Measurements from ENCODE around the gene HSFX4.
"Not testable (repeated sequence)": the region's sequence is repeated elsewhere in the genome, so short reads cannot be mapped to it uniquely, and the experiment has no call there.

HSFX4 gene

GRCh38 chrX:149929400-149929799 is at the start of gene HSFX4:
Gene HSFX4 (plus strand): TSS chrX:149929573. CDS start chrX:149929645, 72 bp downstream.
- not testable (repeated sequence) for DNase-seq

GRCh38 chrX:149881081-149881711 is 48.2 kb upstream of the HSFX4 start, which contains the start of gene MAGEA8:
Gene MAGEA8 (plus strand): TSS chrX:149881183. CDS start chrX:149884273, 3,090 bp downstream.
- no peak for DNase-seq

GRCh38 chrX:149890828-149891227 is 38.5 kb upstream of the HSFX4 start:
- DNase-seq, result not testable (repeated sequence)

- no peak for DNase-seq
Measured at GRCh38 chrX:149898554-149898953, 30.8 kb upstream of the HSFX4 start.

- DNase-seq, result no peak
Measured at GRCh38 chrX:149903889-149904748, 25.3 kb upstream of the HSFX4 start.

- no peak for DNase-seq
Measured at GRCh38 chrX:149908308-149908707, 21.1 kb upstream of the HSFX4 start.

GRCh38 chrX:149908727-149909126 is 20.6 kb upstream of the HSFX4 start:
- DNase-seq, result no peak

GRCh38 chrX:149909324-149910177 is 19.8 kb upstream of the HSFX4 start:
- no peak for DNase-seq

GRCh38 chrX:149910178-149910695 is 19.1 kb upstream of the HSFX4 start:
- peak; percentile 10 for DNase-seq

- DNase-seq, result no peak
Measured at GRCh38 chrX:149916745-149917392, 12.5 kb upstream of the HSFX4 start.

- DNase-seq, result not testable (repeated sequence)
Measured at GRCh38 chrX:149923836-149924235, 5.5 kb upstream of the HSFX4 start.

GRCh38 chrX:149924434-149924833 is 4.9 kb upstream of the HSFX4 start:
- not testable (repeated sequence) for DNase-seq

GRCh38 chrX:149927245-149927963 is 2.0 kb upstream of the HSFX4 start:
- not testable (repeated sequence) for DNase-seq

- DNase-seq, result not testable (repeated sequence)
Measured at GRCh38 chrX:149927964-149928258, 1.5 kb upstream of the HSFX4 start.

GRCh38 chrX:149928635-149929034 is 738 bp upstream of the HSFX4 start:
- not testable (repeated sequence) for DNase-seq

GRCh38 chrX:149931355-149931754 is 2.0 kb downstream of the HSFX4 start:
- not testable (repeated sequence) for DNase-seq

- not testable (repeated sequence) for DNase-seq
Measured at GRCh38 chrX:149932150-149932549, 2.8 kb downstream of the HSFX4 start.

GRCh38 chrX:149932970-149933369 is 3.6 kb downstream of the HSFX4 start:
- DNase-seq, result not testable (repeated sequence)

- not testable (repeated sequence) for DNase-seq
Measured at GRCh38 chrX:149933547-149933946, 4.2 kb downstream of the HSFX4 start.

GRCh38 chrX:149937328-149937727 is 8.0 kb downstream of the HSFX4 start:
- DNase-seq, result not testable (repeated sequence)

GRCh38 chrX:149937871-149938426 is 8.6 kb downstream of the HSFX4 start:
- DNase-seq, result no peak

All from NCI-H1092 treated with DMSO at 0.1 percent for 48 hours (cell line).